HG03565 (cell line): ENCODE data around the gene KHDC4.
"Not testable (repeated sequence)": the region's sequence is repeated elsewhere in the genome, so short reads cannot be mapped to it uniquely, and the experiment has no call there.

Source experiments
- ATAC-seq: cut with Tn5 transposase; IDR thresholded peaks from one replicate; pipeline ENCODE4 v1.9.1; 2021; ENCODE audit warnings: mild to moderate bottlenecking, moderate library complexity; ENCODE audit not compliant: unreplicated experiment

Gene KHDC4

DNA sequence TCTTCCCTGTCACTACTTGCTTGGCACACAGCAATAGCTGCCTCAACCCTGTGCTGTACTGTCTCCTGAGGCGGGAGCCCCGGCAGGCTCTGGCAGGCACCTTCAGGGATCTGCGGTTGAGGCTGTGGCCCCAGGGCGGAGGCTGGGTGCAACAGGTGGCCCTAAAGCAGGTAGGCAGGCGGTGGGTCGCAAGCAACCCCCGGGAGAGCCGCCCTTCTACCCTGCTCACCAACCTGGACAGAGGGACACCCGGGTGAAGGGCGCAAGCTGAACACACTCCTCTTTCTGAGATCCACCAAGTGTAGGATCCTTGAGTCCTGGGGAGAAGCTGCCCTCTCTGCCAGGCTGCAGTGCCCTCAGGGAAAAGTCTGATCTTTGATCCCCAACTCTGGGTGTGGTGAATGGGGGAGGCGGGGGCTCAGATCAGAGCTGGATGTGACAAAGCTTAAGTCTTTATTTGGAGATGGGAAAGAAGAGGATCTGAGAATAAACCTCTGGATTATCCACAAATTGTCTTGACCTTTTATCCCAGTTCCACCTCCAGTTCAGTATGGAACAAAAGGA is 8.4 kb upstream of the KHDC4 start:
- no peak for ATAC-seq

- no peak for ATAC-seq
Observed at GRCh38 chr1:155941845-155942531, 7.8 kb upstream of the KHDC4 start.

GRCh38 chr1:155940993-155941844 is 7.0 kb upstream of the KHDC4 start, which contains the start of gene RXFP4:
Gene RXFP4 (plus strand): TSS chr1:155941638. CDS start chr1:155941710, 72 bp downstream.
- ATAC-seq = no peak

GRCh38 chr1:155940482-155940992 is 6.3 kb upstream of the KHDC4 start:
- no peak for ATAC-seq

DNA sequence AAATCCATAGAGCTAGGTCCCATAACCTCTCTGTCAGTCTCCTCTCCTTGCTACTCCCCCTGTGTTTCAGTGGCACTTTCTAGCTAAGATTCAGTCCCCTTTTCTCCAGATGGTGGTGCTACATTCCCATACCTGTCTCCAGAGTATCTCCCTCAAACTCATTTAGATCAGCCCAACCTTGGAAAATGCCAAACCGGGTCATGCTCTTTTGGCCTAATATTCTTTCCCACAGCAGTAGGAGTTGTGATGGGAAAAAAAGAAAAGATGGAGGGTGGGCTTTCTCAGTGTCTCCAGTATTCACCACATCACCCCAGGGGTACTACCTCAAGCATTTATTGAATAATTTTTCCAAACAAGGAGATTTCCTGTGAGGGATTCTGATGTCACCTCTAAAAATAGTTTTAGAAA is 4.0 kb upstream of the KHDC4 start:
- no peak for ATAC-seq

GRCh38 chr1:155934936-155935590 is 850 bp upstream of the KHDC4 start:
- ATAC-seq = no peak

DNA sequence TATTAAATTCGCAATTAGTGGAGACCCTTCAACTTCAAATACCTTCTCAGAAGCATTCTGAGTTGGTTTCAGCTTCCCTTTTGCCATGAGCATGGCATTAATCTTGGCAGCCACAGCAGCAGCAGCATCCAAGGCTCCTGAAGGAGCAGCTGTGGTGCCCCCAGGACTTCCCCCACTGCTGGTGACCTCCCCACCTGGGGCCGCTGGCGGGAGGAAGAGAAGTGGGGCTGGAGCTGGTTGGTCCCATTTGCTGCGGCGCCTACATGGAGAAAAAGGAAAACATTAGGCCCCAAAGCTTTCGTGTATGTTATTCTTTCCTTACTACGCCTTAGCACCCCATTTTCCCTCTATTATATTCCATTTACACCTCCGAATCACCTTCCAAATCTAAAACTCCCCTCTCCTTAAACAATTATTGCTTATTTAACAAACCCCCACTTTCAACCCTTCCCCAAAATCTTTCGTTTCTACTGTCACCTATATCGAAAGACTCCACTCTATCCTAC is 569 bp downstream of the KHDC4 start:
- no peak for ATAC-seq

- no peak for ATAC-seq
Observed at GRCh38 chr1:155932487-155932886, 1.7 kb downstream of the KHDC4 start.

GRCh38 chr1:155932081-155932480 is 2.1 kb downstream of the KHDC4 start:
- ATAC-seq = no peak

- ATAC-seq = no peak
Observed at GRCh38 chr1:155931332-155932038, 2.7 kb downstream of the KHDC4 start.

DNA sequence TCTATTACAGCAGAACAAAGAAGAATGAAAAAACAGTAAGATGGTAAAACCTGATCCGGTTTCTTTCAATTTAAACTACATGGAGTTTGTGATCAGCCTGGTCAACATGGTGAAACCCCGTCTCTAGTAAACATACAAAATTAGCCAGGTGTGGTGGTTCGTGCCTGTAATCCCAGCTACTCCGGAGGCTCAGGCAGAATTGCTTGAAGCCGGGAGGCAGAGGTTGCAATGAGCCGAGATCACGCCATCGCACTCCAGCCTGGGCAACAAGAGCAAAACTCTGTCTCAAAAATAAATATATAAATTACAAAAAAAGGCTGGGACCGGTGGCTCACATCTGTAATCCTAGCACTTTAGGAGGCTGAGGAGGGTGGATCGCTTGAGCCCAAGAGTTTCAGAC is 3.5 kb downstream of the KHDC4 start:
- ATAC-seq = not testable (repeated sequence)

DNA sequence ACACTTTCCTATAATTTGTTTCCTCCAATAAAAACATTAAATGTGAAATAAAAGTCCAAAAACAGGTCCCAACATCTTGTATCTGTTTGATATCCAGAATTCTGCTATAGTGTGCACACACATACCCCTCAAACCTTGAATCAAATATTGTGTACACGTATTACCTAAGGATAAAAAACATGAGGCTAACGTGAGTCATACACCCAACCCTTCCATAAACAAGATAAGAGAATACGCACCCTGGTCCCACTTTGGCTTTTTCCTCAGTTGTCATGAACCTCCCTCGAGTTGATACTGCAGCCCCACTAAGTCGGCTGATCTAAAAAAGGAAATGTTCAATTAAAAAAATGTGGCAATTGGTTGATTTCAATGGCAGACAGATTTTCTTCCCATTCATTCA is 5.2 kb downstream of the KHDC4 start:
- ATAC-seq = no peak

GRCh38 chr1:155925506-155925905 is 8.7 kb downstream of the KHDC4 start:
- ATAC-seq = no peak

GRCh38 chr1:155920717-155921116 is 13.5 kb downstream of the KHDC4 start:
- ATAC-seq = no peak

- ATAC-seq = no peak
Observed at GRCh38 chr1:155919801-155920200, 14.4 kb downstream of the KHDC4 start.

DNA sequence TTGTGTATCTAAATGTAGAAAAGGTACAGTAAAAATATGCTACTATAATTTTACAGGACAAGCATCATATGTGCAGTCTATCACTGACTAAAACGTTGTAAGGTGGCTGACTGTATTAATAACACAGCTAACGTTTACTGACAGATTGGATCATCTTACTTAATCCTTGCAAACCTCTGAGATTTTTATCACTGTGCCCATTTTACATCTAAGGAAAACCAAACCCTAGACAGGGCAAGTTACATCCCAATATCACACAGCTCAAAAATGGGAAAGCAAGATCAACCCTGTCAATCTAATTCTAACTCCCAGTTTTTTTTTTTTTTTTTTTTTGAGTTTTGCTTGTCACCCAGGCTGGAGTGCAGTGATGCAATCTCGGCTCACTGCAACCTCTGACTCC is 15.6 kb downstream of the KHDC4 start:
- no peak for ATAC-seq

DNA sequence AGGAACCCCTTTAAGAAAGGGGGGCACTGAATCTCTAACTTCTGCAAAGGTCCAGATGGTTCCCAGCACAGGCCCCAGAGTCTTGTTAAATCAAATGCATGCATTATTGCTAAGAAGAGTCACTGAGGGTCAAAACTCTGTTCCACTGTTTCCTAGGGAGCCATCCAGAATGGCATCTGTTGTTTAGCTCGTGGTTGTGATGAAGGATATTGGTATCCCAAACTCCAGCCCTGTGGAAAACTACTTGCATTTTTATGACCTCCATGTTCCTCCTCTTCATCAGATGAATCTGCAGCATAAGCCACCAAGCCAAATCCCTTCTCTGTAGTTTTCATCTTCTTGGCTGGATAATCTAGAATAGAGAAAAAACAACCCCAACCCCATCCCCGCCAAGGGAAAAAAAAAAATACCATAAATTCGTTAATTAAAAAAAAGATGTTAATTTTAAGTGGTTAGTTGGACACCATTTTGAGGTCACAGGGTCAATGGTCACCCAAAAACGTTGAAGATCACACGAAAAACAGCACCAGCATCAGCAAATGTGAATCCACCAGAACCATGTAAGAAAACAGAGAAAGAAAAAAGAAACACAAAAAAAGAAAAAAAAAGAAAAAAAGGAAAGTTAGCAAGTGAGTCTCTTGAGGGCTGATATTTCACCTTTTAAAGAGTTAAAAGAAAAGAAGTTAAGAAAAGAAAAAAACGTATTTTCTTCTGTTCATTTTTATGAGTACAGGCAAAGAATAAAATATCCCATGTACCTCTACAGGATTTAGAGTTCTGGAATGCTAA is 20.1 kb downstream of the KHDC4 start:
- no peak for ATAC-seq

GRCh38 chr1:155912056-155912536 is 22.1 kb downstream of the KHDC4 start:
- no peak for ATAC-seq
